IMR-90 (cell line): ENCODE results near the gene BET1L. TPM values are rescaled to one million over a fixed set of nuclear protein-coding genes. Genes with fewer than 3 reads are reported as not detected.
A peak's percentile ranks its signal among the peaks of the same experiment; 100 is the strongest.

Experiments
- ATAC-seq: fragments of 200-7000 bp; cut with Tn5 transposase; 2 replicates; pipeline ENCODE4 v1.9.1; 2020; ENCODE audit warnings: low read depth, mild to moderate bottlenecking, moderate library complexity
- BruUV-seq: library from RNA; stranded (reverse); fragments of 400-500 nt; replicated peaks from 2 replicates; lab custom pipeline; 2021; lab: Mats Ljungman, UMichigan
- CTCF ChIA-PET: fragments of 300-600 bp; formaldehyde crosslinking; extraction: SDS; loops from one replicate; lab custom pipeline; 2021; ENCODE audit warnings: antibody characterized with exemption; lab: Yijun Ruan, JAX
- POLR2A ChIA-PET: fragments of 300-600 bp; sonication (Branson Sonifier 250); formaldehyde crosslinking; loops from one replicate; lab custom pipeline; 2022; ENCODE audit warnings: antibody characterized with exemption; ENCODE audit not compliant: unreplicated experiment; lab: Charles Lee
- DNase-seq: peaks from one replicate; pipeline ENCODE4 v3.0.0; 2013
- H2AFZ ChIP-seq: replicated peaks from 2 replicates; pipeline ENCODE3; 2013; ENCODE audit warnings: low read length, mild to moderate bottlenecking; ENCODE audit not compliant: poor library complexity
- H2AK5ac ChIP-seq: 2 replicates; pipeline ENCODE4 v1.6.1; 2013; ENCODE audit warnings: low read depth, low read length, inconsistent platforms
- H2AK9ac ChIP-seq: replicated peaks from 2 replicates; pipeline ENCODE3; 2013; ENCODE audit warnings: mild to moderate bottlenecking, low read depth, low read length, moderate library complexity; ENCODE audit not compliant: poor library complexity
- H2BK120ac ChIP-seq: 2 replicates; pipeline ENCODE4 v1.6.1; 2013; ENCODE audit warnings: low read depth, low read length, inconsistent platforms
- H2BK15ac ChIP-seq: 3 replicates; pipeline ENCODE4 v1.6.1; 2013; ENCODE audit warnings: low read depth, low read length, inconsistent platforms
- H2BK20ac ChIP-seq: 2 replicates; pipeline ENCODE4 v1.6.1; 2013; ENCODE audit warnings: low read depth, mild to moderate bottlenecking, inconsistent platforms, low read length, moderate library complexity
- H2BK5ac ChIP-seq: 2 replicates; pipeline ENCODE4 v1.6.1; 2013; ENCODE audit warnings: mild to moderate bottlenecking, low read depth, low read length, inconsistent platforms; ENCODE audit not compliant: poor library complexity, severe bottlenecking
- H3K14ac ChIP-seq: replicated peaks from 2 replicates; pipeline ENCODE4 v1.6.1; 2013; ENCODE audit warnings: low read depth, low read length, inconsistent platforms
- H3K18ac ChIP-seq: 2 replicates; pipeline ENCODE4 v1.6.1; 2013; ENCODE audit warnings: low read depth, low read length, control low read depth
- H3K23ac ChIP-seq: 2 replicates; pipeline ENCODE4 v1.6.1; 2013; ENCODE audit warnings: low read depth, low read length, inconsistent platforms
- H3K27ac ChIP-seq: 2 replicates; pipeline ENCODE4 v1.5.1; 2013; ENCODE audit warnings: mild to moderate bottlenecking, control low read depth, low read length; ENCODE audit not compliant: insufficient read depth
- H3K27me3 ChIP-seq: 2 replicates; pipeline ENCODE4 v1.6.1; 2013; ENCODE audit warnings: low read length; ENCODE audit not compliant: control insufficient read depth, insufficient read depth
- H3K36me3 ChIP-seq: 2 replicates; pipeline ENCODE4 v1.6.1; 2013; ENCODE audit warnings: low read length, mixed read lengths; ENCODE audit not compliant: control insufficient read depth, insufficient read depth
- H3K4ac ChIP-seq: 2 replicates; pipeline ENCODE4 v1.6.1; 2013; ENCODE audit warnings: low read depth, low read length, inconsistent platforms
- H3K4me1 ChIP-seq: 2 replicates; pipeline ENCODE4 v1.6.1; 2013; ENCODE audit warnings: low read length, mixed read lengths; ENCODE audit not compliant: control insufficient read depth, insufficient read depth
- H3K4me2 ChIP-seq: 2 replicates; pipeline ENCODE4 v1.6.1; 2013; ENCODE audit warnings: low read depth, mild to moderate bottlenecking, control low read depth, low read length, moderate library complexity
- H3K4me3 ChIP-seq: 2 replicates; pipeline ENCODE4 v1.5.1; 2013; ENCODE audit warnings: low read depth, mild to moderate bottlenecking, control low read depth, low read length, moderate library complexity; ENCODE audit not compliant: insufficient read depth
- H3K56ac ChIP-seq: 2 replicates; pipeline ENCODE4 v1.6.1; 2013; ENCODE audit warnings: low read length, inconsistent platforms; ENCODE audit not compliant: insufficient read depth; ENCODE audit errors: extremely low read depth
- H3K79me1 ChIP-seq, 2 experiments: 2 replicates each; pipeline ENCODE4 v1.6.1; 2013; ENCODE audit warnings: low read length in 2 of 2, inconsistent platforms in 1 of 2, low read depth in 1 of 2
- H3K9ac ChIP-seq: 2 replicates; pipeline ENCODE4 v1.6.1; 2013; ENCODE audit warnings: low read depth, low read length, control low read depth
- H3K9me1 ChIP-seq: 2 replicates; pipeline ENCODE4 v1.6.1; 2013; ENCODE audit warnings: low read length, inconsistent platforms; ENCODE audit not compliant: insufficient read depth
- H3K9me3 ChIP-seq: 2 replicates; pipeline ENCODE4 v1.6.1; 2013; ENCODE audit warnings: low read length; ENCODE audit not compliant: control insufficient read depth, insufficient read depth
- H4K20me1 ChIP-seq: 2 replicates; pipeline ENCODE4 v1.6.1; 2013; ENCODE audit warnings: low read length, inconsistent platforms; ENCODE audit not compliant: insufficient read depth
- H4K5ac ChIP-seq: 2 replicates; pipeline ENCODE4 v1.6.1; 2013; ENCODE audit warnings: mild to moderate bottlenecking, low read depth, low read length, control low read depth
- H4K8ac ChIP-seq, 2 experiments: 2 replicates each; pipeline ENCODE4 v1.6.1; 2013; ENCODE audit warnings: low read depth in 2 of 2, low read length in 2 of 2, control low read depth in 1 of 2, inconsistent platforms in 1 of 2
- H4K91ac ChIP-seq: 2 replicates; pipeline ENCODE4 v1.6.1; 2013; ENCODE audit warnings: low read depth, low read length, inconsistent platforms; ENCODE audit not compliant: insufficient read depth
- CEBPB ChIP-seq: IDR thresholded peaks from 2 replicates; pipeline ENCODE4 v1.6.1; 2012; ENCODE audit warnings: low read depth, low read length, improper control_type of control experiment
- POLR2A ChIP-seq: IDR thresholded peaks from 2 replicates; pipeline ENCODE4 v1.6.1; 2012; ENCODE audit warnings: mild to moderate bottlenecking, low read depth, low read length
- WGBS, 2 experiments: methylation state at CpG; one replicate each; pipeline versions ENCODE4 v1.1.5 to v1.1.7; 2013; ENCODE audit warnings: missing lambda C conversion rate in 2 of 2; ENCODE audit not compliant: insufficient read length in 1 of 2; ENCODE audit errors: extremely low coverage in 2 of 2; 5-methylcytosine and 5-hydroxymethylcytosine counted together
- dilution Hi-C: fragments of 300-500 bp; cut with HindIII; formaldehyde crosslinking; loops from one replicate; pipeline ENCODE4 v1.14.3; 2018; ENCODE audit warnings: low sequenced_read_pairs; ENCODE audit not compliant: unreplicated experiment
- in situ Hi-C: fragments of 300-500 bp; cut with MboI; formaldehyde crosslinking; loops from 3 replicates; pipeline ENCODE4 v1.14.3; 2019; ENCODE audit warnings: low sequenced_read_pairs, inconsistent platforms, mixed read lengths
- intact Hi-C: fragments of 100-400 bp; cut with micrococcal nuclease; formaldehyde crosslinking; loops from 2 replicates; pipeline ENCODE4 v1.10.0; 2022
- polyA plus RNA-seq, 3 experiments: library from polyadenylated mRNA; depleted of rRNA; stranded (reverse); fragments of >200 nt; gene quantifications; 2 replicates each; pipeline ENCODE4 v1.2.3, GENCODE V29; 2012; ENCODE audit warnings: low replicate concordance in 1 of 3
- total RNA-seq: library from RNA; depleted of rRNA; stranded (reverse); fragments of >200 nt; gene quantifications from 2 replicates; pipeline ENCODE4 v1.2.3, GENCODE V29; 2012
- TF ChIP-seq, protein P1 (sequence below): conservative IDR thresholded peaks from 2 replicates; pipeline ENCODE4 v1.5.1; 2012; ENCODE audit warnings: mild to moderate bottlenecking, low read depth, low read length, improper control_type of control experiment

Gene BET1L
- total and polyA plus RNA-seq, 2 of the 4 experiments (the other 2 are of a cell fraction), result 10.8 to 90.7 TPM

DNA sequence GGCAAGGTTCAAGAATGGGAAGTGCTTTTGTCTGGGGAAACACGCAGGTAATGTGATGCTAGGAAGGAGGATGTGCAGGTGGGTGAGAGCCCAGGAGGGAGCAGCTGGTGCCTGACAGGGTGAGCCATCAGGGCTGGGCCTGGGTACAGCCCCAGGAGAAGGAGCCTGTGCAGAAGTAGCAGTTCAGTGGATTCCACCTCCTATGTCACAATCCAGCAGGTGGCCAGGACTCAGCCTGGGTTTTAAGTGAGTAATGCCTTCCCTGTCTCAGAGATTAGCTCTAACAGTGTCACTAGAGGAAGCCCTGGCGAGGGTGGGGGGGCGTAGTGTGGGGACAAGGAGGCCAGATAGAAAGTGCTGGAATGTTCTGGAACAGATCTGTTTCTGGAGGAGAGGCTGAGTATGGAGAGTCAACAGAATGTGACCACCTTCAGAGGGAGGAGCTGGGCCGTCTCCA lies 8.4 kb upstream of the BET1L start:
- H3K56ac ChIP-seq, result no peak overlapping the region
- H3K18ac ChIP-seq, result no peak overlapping the region
- intact Hi-C loops (no loop called here), in situ Hi-C loops (no loop called here), dilution Hi-C loops (no loop called here)
- H3K9me3 ChIP-seq, result no peaks in the 10 kb centered on the region
- no peak overlapping the region for H3K9ac ChIP-seq
- ChIA-PET CTCF (interaction anchor here (0.7 to 1.0 kb wide), 2 partner anchors 9 to 12 kb away, joined by 3 read pairs; no protein-coding TSS in a partner anchor), POLR2A (interaction anchor here (1.0 kb wide), 1 partner anchor 12 kb away, joined by 3 read pairs; no protein-coding TSS in a partner anchor)
- H2AFZ ChIP-seq, result no peak overlapping the region
- no peak overlapping the region for H3K4ac ChIP-seq
- no peak overlapping the region for H3K27ac ChIP-seq
- no peak overlapping the region for H4K91ac ChIP-seq
- H4K5ac ChIP-seq, result no peak overlapping the region; the same call in 1 of the 2 replicates
- H3K23ac ChIP-seq, result no peak overlapping the region
- no peak overlapping the region for H2BK15ac ChIP-seq
- no peak overlapping the region for H2BK120ac ChIP-seq
- WGBS, 2 experiments, result no CpG with 5 or more reads among the region's 4 CpGs
- no peaks in the 10 kb centered on the region for H3K27me3 ChIP-seq
- peak overlapping the region; percentile 48 for H2AK9ac ChIP-seq
- peaks cover 41% of the 10 kb centered on the region for H4K20me1 ChIP-seq
- no peak overlapping the region for H4K8ac ChIP-seq
- DNase-seq (no peak), ATAC-seq (peak; percentile 18; the same call in 1 of the 2 replicates)
- no peak overlapping the region for H3K4me3 ChIP-seq
- TF ChIP-seq CEBPB, result peak; percentile 36; the same call in 1 of the 2 replicates
- 0 out of 2 replicates have a peak, but pooled peaks have one; percentile 31 for TF ChIP-seq POLR2A
- TF ChIP-seq, protein P1, sequence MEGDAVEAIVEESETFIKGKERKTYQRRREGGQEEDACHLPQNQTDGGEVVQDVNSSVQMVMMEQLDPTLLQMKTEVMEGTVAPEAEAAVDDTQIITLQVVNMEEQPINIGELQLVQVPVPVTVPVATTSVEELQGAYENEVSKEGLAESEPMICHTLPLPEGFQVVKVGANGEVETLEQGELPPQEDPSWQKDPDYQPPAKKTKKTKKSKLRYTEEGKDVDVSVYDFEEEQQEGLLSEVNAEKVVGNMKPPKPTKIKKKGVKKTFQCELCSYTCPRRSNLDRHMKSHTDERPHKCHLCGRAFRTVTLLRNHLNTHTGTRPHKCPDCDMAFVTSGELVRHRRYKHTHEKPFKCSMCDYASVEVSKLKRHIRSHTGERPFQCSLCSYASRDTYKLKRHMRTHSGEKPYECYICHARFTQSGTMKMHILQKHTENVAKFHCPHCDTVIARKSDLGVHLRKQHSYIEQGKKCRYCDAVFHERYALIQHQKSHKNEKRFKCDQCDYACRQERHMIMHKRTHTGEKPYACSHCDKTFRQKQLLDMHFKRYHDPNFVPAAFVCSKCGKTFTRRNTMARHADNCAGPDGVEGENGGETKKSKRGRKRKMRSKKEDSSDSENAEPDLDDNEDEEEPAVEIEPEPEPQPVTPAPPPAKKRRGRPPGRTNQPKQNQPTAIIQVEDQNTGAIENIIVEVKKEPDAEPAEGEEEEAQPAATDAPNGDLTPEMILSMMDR, result no peak
- H3K79me1 ChIP-seq, result peaks cover 21 to 46% of the 10 kb centered on the region in 2 experiments
- peaks cover 12% of the 10 kb centered on the region for H3K4me1 ChIP-seq
- no peak overlapping the region for H2AK5ac ChIP-seq
- H3K36me3 ChIP-seq, result peaks cover 61% of the 10 kb centered on the region
- peaks cover 16% of the 10 kb centered on the region for H3K9me1 ChIP-seq
- H2BK5ac ChIP-seq, result no peak overlapping the region
- H2BK20ac ChIP-seq, result no peak overlapping the region
- H3K14ac ChIP-seq, result no peak overlapping the region
- H3K4me2 ChIP-seq, result no peak overlapping the region
- no TSS peak for BruUV-seq
